ENCODE results near the gene SNX1.
"Not testable (repeated sequence)": the region's sequence is repeated elsewhere in the genome, so short reads cannot be mapped to it uniquely, and the experiment has no call there.

SNX1 gene, protein sequence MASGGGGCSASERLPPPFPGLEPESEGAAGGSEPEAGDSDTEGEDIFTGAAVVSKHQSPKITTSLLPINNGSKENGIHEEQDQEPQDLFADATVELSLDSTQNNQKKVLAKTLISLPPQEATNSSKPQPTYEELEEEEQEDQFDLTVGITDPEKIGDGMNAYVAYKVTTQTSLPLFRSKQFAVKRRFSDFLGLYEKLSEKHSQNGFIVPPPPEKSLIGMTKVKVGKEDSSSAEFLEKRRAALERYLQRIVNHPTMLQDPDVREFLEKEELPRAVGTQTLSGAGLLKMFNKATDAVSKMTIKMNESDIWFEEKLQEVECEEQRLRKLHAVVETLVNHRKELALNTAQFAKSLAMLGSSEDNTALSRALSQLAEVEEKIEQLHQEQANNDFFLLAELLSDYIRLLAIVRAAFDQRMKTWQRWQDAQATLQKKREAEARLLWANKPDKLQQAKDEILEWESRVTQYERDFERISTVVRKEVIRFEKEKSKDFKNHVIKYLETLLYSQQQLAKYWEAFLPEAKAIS

GRCh38 chr15:64095795-64096667 is at the start of gene SNX1:
SNX1 (plus strand) TSS chr15:64095982; CDS start chr15:64096014, 32 bp downstream.
- Mint-ChIP-seq H3K4me1 (ENCODE audit: low read depth) (peaks cover 61% of the 10 kb centered on the region), H3K4me3 (peak within 1 kb of the TSS; percentile 100), H3K36me3 (ENCODE audit: low read depth) (peaks cover 46% of the 10 kb centered on the region), H3K27ac (peak within 1 kb of the TSS; percentile 94), H3K9me3 (no peaks in the 10 kb centered on the region), H3K27me3 (no peaks in the 10 kb centered on the region)
- intact Hi-C loops (cut with micrococcal nuclease), result loop anchor here (5.0 kb wide), 1 partner anchor 56 kb away; the partner anchor contains the start of gene SNX22

GRCh38 chr15:64046421-64047153 is 49.2 kb upstream of the SNX1 start, which contains the start of gene DAPK2:
DAPK2 (minus strand) TSS chr15:64046485; CDS start chr15:64040261, 6,224 bp downstream.
- Mint-ChIP-seq H3K27ac (no peak within 1 kb of the TSS), H3K4me3 (peak within 1 kb of the TSS; percentile 54), H3K27me3 (peaks cover 73% of the 10 kb centered on the region), H3K9me3 (no peaks in the 10 kb centered on the region), H3K36me3 (ENCODE audit: low read depth) (no peaks in the 10 kb centered on the region), H3K4me1 (ENCODE audit: low read depth) (peaks cover 73% of the 10 kb centered on the region)
- intact Hi-C loops (cut with micrococcal nuclease), result loop anchor here (5.0 to 10.0 kb wide), 3 partner anchors 59 to 152 kb away; no protein-coding TSS in a partner anchor

- Mint-ChIP-seq H3K36me3 (ENCODE audit: low read depth) (no peaks in the 10 kb centered on the region), H3K27ac (no peak overlapping the region), H3K4me3 (no peak overlapping the region), H3K4me1 (ENCODE audit: low read depth) (peaks cover 76% of the 10 kb centered on the region), H3K27me3 (peaks cover 71% of the 10 kb centered on the region), H3K9me3 (no peaks in the 10 kb centered on the region)
- intact Hi-C loops (cut with micrococcal nuclease), result loop anchor here (5.0 to 10.0 kb wide), 3 partner anchors 62 to 154 kb away; no protein-coding TSS in a partner anchor
Observed at GRCh38 chr15:64048781-64049460, 46.9 kb upstream of the SNX1 start.

GRCh38 chr15:64050281-64051092 is 45.3 kb upstream of the SNX1 start:
- peaks cover 62% of the 10 kb centered on the region for H3K4me1 Mint-ChIP-seq (ENCODE audit: low read depth)
- H3K27ac Mint-ChIP-seq, result no peak overlapping the region
- peaks cover 65% of the 10 kb centered on the region for H3K27me3 Mint-ChIP-seq
- no peak overlapping the region for H3K4me3 Mint-ChIP-seq
- no peaks in the 10 kb centered on the region for H3K9me3 Mint-ChIP-seq
- H3K36me3 Mint-ChIP-seq (ENCODE audit: low read depth), result no peaks in the 10 kb centered on the region
- intact Hi-C loops (cut with micrococcal nuclease), result no loop called here

DNA sequence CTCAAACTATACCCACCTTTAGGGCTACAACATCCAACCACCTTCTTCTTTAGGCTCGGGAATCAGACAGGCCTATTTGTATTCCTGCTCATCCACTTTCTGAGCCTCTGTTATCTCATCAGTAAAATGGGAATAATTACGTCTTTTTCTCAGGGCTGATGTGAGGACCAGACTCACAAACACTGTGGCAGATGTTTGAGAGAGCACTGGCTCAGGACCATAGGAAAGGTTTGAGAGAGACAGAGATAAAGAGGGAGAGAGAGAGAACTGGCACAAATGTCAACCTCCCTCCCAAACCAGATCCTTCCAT is 44.7 kb upstream of the SNX1 start:
- peaks cover 59% of the 10 kb centered on the region for H3K4me1 Mint-ChIP-seq (ENCODE audit: low read depth)
- peaks cover 61% of the 10 kb centered on the region for H3K27me3 Mint-ChIP-seq
- H3K27ac Mint-ChIP-seq, result no peak overlapping the region
- no peaks in the 10 kb centered on the region for H3K9me3 Mint-ChIP-seq
- no peaks in the 10 kb centered on the region for H3K36me3 Mint-ChIP-seq (ENCODE audit: low read depth)
- intact Hi-C loops (cut with micrococcal nuclease), result no loop called here
- H3K4me3 Mint-ChIP-seq, result no peak overlapping the region

GRCh38 chr15:64051407-64052259 is 44.1 kb upstream of the SNX1 start:
- no peaks in the 10 kb centered on the region for H3K36me3 Mint-ChIP-seq (ENCODE audit: low read depth)
- H3K9me3 Mint-ChIP-seq, result no peaks in the 10 kb centered on the region
- no peak overlapping the region for H3K4me3 Mint-ChIP-seq
- no peak overlapping the region for H3K27ac Mint-ChIP-seq
- H3K4me1 Mint-ChIP-seq (ENCODE audit: low read depth), result peaks cover 57% of the 10 kb centered on the region
- H3K27me3 Mint-ChIP-seq, result peaks cover 58% of the 10 kb centered on the region
- intact Hi-C loops (cut with micrococcal nuclease), result no loop called here

- Mint-ChIP-seq H3K4me1 (ENCODE audit: low read depth) (peaks cover 44% of the 10 kb centered on the region), H3K36me3 (ENCODE audit: low read depth) (no peaks in the 10 kb centered on the region), H3K9me3 (no peaks in the 10 kb centered on the region), H3K27me3 (peaks cover 45% of the 10 kb centered on the region), H3K4me3 (no peak overlapping the region), H3K27ac (no peak overlapping the region)
- intact Hi-C loops (cut with micrococcal nuclease), result no loop called here
Observed at GRCh38 chr15:64052925-64053491, 42.8 kb upstream of the SNX1 start.

DNA sequence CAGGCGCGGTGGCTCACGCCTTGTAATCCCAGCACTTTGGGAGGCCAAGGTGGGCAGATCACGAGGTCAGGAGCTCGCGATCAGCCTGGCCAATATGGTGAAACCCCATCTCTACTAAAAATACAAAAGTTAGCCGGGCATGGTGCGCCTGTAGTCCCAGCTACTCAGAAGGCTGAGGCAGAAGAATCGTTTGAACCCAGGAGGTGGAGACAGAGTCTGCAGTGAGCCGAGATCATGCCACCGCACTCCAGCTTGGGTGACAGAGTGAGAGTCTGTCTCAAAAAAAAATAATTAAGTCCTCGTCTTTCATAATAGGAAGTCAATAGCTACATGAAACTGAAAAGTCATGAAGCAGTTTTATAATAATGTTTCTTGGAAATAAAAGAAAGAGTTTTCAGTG is 42.1 kb upstream of the SNX1 start:
- H3K4me3 Mint-ChIP-seq; H3K36me3 Mint-ChIP-seq (ENCODE audit: low read depth); H3K9me3 Mint-ChIP-seq; H3K27ac Mint-ChIP-seq; intact Hi-C loops (cut with micrococcal nuclease): not testable (repeated sequence)
- Mint-ChIP-seq H3K4me1 (ENCODE audit: low read depth) (peaks cover 38% of the 10 kb centered on the region), H3K27me3 (peaks cover 42% of the 10 kb centered on the region)

- Mint-ChIP-seq H3K9me3 (no peaks in the 10 kb centered on the region), H3K4me3 (no peak overlapping the region), H3K4me1 (ENCODE audit: low read depth) (peaks cover 10% of the 10 kb centered on the region), H3K27me3 (peaks cover 11% of the 10 kb centered on the region), H3K27ac (no peak overlapping the region), H3K36me3 (ENCODE audit: low read depth) (no peaks in the 10 kb centered on the region)
- intact Hi-C loops (cut with micrococcal nuclease), result no loop called here
Observed at GRCh38 chr15:64058279-64058678, 37.5 kb upstream of the SNX1 start.

DNA sequence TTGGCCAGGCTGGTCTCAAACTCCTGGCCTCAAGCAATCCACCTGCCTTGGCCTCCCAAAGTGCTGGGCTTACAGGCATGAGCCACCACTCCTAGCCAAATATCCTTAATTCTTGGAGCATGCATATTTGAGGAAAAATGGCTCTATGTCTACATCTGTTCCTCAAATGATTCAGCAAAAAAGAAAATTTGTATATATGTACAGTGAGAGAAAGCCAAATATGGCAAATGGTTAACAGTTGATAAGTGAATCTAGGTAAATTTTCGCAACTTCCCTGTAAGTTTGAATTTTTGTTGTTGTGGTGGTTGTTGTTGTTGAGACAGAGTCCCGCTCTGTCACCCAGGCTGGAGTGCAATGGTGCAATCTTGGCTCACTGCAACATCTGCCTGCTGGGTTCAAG is 36.7 kb upstream of the SNX1 start:
- H3K4me3 Mint-ChIP-seq; H3K9me3 Mint-ChIP-seq; H3K4me1 Mint-ChIP-seq (ENCODE audit: low read depth); H3K27ac Mint-ChIP-seq; intact Hi-C loops (cut with micrococcal nuclease); H3K27me3 Mint-ChIP-seq; H3K36me3 Mint-ChIP-seq (ENCODE audit: low read depth): not testable (repeated sequence)

- Mint-ChIP-seq H3K4me1 (ENCODE audit: low read depth) (peaks cover 5% of the 10 kb centered on the region), H3K4me3 (no peak overlapping the region), H3K36me3 (ENCODE audit: low read depth) (no peaks in the 10 kb centered on the region), H3K27ac (no peak overlapping the region), H3K27me3 (no peaks in the 10 kb centered on the region), H3K9me3 (no peaks in the 10 kb centered on the region)
- intact Hi-C loops (cut with micrococcal nuclease), result no loop called here
Observed at GRCh38 chr15:64060716-64061115, 35.1 kb upstream of the SNX1 start.

Data from dendritic cell treated with granulocyte-macrophage colony-stimulating factor and Interleukin-4, amounts not matched to agents 40 ng/mL and 50 ng/mL, for 4 days (primary cell).